Nephron (organoid): ENCODE results near the gene TTL.
"Not testable (repeated sequence)": the region's sequence is repeated elsewhere in the genome, so short reads cannot be mapped to it uniquely, and the experiment has no call there.

Source experiments
- H3K27ac Mint-ChIP-seq, 3 experiments: 2 replicates each; pipeline ENCODE4 v1.8.0; 2020; ENCODE audit warnings: mixed read lengths in 3 of 3, mild to moderate bottlenecking in 2 of 3, moderate library complexity in 1 of 3
- H3K27me3 Mint-ChIP-seq: 2 replicates; pipeline ENCODE4 v1.8.0; 2021; ENCODE audit warnings: low read depth, mild to moderate bottlenecking, moderate library complexity, mixed read lengths
- H3K36me3 Mint-ChIP-seq: 2 replicates; pipeline ENCODE4 v1.8.0; 2020; ENCODE audit warnings: low read depth, mixed read lengths
- H3K4me1 Mint-ChIP-seq: 2 replicates; pipeline ENCODE4 v1.8.0; 2020; ENCODE audit warnings: mixed read lengths
- H3K4me3 Mint-ChIP-seq, 3 experiments: 2 replicates each; pipeline ENCODE4 v1.8.0; 2020; ENCODE audit warnings: mild to moderate bottlenecking in 3 of 3, mixed read lengths in 3 of 3, moderate library complexity in 2 of 3
- H3K9me3 Mint-ChIP-seq: 2 replicates; pipeline ENCODE4 v1.8.0; 2020; ENCODE audit warnings: mixed read lengths
- TF ChIP-seq, protein P1 (sequence below), 3 experiments: fragments of 200-600 bp; sonication (generic); IDR thresholded peaks; one replicate each; pipeline ENCODE4 v1.5.0; 2021; ENCODE audit warnings: antibody characterized with exemption in 3 of 3; ENCODE audit not compliant: unreplicated experiment in 3 of 3

Gene TTL

DNA sequence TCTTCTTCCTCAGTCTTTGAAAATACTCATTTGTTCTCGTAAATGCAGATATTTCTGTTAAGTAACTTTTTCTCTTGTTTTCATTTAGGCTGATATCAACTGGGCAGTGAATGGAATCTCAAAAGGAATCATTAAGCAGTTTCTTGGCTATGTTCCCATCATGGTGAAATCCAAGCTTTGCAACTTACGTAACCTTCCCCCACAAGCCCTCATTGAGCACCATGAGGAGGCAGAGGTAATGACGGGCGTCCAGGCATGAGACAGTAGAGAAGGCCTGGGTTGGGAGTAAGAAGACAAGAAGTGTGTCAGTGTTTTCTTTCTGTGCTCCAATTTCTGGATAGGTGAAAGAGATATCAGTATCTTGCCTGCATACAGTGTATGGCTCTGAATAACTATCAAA is 65.4 kb downstream of the TTL start:
- Mint-ChIP-seq H3K9me3 (no peaks in the 10 kb centered on the region), H3K36me3 (peaks cover 39% of the 10 kb centered on the region), H3K27me3 (no peaks in the 10 kb centered on the region), H3K4me1 (no peaks in the 10 kb centered on the region), H3K4me3 (no peak overlapping the region), H3K27ac (peak overlapping the region in 2 of 3 experiments; percentile 6 to 8)
- TF ChIP-seq, protein P1, sequence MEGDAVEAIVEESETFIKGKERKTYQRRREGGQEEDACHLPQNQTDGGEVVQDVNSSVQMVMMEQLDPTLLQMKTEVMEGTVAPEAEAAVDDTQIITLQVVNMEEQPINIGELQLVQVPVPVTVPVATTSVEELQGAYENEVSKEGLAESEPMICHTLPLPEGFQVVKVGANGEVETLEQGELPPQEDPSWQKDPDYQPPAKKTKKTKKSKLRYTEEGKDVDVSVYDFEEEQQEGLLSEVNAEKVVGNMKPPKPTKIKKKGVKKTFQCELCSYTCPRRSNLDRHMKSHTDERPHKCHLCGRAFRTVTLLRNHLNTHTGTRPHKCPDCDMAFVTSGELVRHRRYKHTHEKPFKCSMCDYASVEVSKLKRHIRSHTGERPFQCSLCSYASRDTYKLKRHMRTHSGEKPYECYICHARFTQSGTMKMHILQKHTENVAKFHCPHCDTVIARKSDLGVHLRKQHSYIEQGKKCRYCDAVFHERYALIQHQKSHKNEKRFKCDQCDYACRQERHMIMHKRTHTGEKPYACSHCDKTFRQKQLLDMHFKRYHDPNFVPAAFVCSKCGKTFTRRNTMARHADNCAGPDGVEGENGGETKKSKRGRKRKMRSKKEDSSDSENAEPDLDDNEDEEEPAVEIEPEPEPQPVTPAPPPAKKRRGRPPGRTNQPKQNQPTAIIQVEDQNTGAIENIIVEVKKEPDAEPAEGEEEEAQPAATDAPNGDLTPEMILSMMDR (IDR thresholded peaks at IDR 0.05; ENCODE audit: unreplicated experiment in 3 of 3), result no peak

DNA sequence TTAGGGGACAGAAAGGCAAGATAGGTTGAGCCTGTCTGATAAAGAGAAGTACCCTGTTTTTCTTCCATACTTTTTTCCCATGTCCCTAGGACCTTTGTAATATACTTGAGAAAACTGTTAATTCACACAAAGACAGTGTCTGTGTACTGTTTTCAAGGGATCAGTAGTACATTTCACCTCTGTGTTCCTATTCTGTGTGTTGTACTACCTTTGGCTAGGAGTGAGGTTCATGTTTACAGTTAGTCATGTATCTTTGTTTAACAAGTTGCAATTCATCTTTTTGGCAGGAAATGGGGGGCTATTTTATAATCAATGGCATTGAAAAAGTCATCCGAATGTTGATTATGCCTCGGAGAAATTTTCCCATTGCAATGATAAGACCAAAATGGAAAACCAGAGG is 67.0 kb downstream of the TTL start:
- H3K4me3 Mint-ChIP-seq, result no peak overlapping the region
- no peaks in the 10 kb centered on the region for H3K27me3 Mint-ChIP-seq
- peaks cover 53% of the 10 kb centered on the region for H3K36me3 Mint-ChIP-seq
- no peaks in the 10 kb centered on the region for H3K9me3 Mint-ChIP-seq
- TF ChIP-seq, protein P1 (IDR thresholded peaks at IDR 0.05; ENCODE audit: unreplicated experiment in 3 of 3), result no peak
- H3K4me1 Mint-ChIP-seq, result no peaks in the 10 kb centered on the region
- no peak overlapping the region for H3K27ac Mint-ChIP-seq

DNA sequence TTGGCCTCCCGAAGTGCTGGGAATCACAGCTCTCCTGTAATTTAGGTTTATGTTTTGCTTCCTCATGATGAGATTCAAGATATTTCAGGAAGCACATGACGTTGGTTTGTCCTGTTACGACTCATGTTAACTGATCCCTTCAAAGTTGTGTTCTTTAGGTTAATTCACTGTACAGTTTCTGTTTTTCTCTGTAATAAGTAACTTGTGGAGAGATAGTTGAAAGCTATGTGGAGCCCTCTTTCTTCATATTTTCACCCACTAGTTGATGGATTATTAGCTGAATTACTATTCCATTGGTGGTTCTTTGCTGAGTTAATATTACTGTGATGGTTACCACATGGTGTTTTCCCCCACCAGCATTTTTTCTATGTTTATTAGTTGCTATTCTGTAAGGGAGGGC is 84.1 kb downstream of the TTL start:
- Mint-ChIP-seq H3K27me3 (no peaks in the 10 kb centered on the region), H3K36me3 (peaks cover 84% of the 10 kb centered on the region), H3K9me3 (no peaks in the 10 kb centered on the region), H3K27ac (no peak overlapping the region), H3K4me3 (no peak overlapping the region), H3K4me1 (no peaks in the 10 kb centered on the region)
- TF ChIP-seq, protein P1 (IDR thresholded peaks at IDR 0.05; ENCODE audit: unreplicated experiment in 3 of 3), result no peak

DNA sequence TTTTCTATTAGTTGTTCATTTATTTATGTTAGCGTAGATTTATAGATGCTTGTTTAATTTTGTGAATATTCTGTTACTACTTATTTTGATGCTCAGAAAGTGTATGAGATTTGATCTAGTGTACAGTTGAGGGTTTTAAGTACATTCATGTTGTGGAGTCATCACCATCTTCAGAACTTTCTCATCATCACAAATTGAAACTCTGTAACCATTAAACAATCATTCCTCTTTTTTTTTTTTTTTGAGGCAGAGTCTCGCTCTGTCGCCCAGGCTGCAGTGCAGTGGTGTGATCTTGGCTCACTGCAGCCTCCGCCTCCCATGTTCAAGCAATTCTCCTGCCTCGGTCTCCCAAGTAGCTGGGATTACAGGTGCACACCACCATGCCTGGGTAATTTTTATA is 84.6 kb downstream of the TTL start:
- not testable (repeated sequence) for H3K4me1 Mint-ChIP-seq, H3K27ac Mint-ChIP-seq
- peaks cover 84% of the 10 kb centered on the region for H3K36me3 Mint-ChIP-seq

DNA sequence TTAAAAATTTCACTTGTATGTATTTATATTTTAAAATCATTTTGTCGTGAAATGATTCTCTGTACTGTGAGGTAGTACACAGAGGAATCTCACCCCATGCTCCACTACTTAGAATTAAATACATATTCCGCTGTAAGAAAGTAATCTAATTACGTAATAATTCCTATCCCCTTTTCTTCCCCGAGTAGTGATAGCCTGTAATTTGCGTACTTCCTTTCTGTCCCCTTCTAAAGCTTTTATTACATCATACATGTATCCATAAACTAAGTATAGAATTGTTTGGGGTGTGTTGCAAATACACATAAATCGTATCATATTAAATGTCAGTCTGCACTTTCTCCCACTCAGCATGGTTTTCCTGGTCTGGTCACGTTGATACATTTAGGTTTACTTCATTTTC is 90.0 kb downstream of the TTL start:
- Mint-ChIP-seq H3K9me3 (no peaks in the 10 kb centered on the region), H3K4me3 (no peak overlapping the region), H3K36me3 (peaks cover 84% of the 10 kb centered on the region), H3K27me3 (no peaks in the 10 kb centered on the region), H3K4me1 (no peaks in the 10 kb centered on the region), H3K27ac (no peak overlapping the region)
- TF ChIP-seq, protein P1 (IDR thresholded peaks at IDR 0.05; ENCODE audit: unreplicated experiment in 3 of 3), result no peak

More for the DNA sequence above, 84.6 kb downstream of the TTL start:
- H3K4me3 Mint-ChIP-seq, H3K27me3 Mint-ChIP-seq, H3K9me3 Mint-ChIP-seq: not testable (repeated sequence)

DNA sequence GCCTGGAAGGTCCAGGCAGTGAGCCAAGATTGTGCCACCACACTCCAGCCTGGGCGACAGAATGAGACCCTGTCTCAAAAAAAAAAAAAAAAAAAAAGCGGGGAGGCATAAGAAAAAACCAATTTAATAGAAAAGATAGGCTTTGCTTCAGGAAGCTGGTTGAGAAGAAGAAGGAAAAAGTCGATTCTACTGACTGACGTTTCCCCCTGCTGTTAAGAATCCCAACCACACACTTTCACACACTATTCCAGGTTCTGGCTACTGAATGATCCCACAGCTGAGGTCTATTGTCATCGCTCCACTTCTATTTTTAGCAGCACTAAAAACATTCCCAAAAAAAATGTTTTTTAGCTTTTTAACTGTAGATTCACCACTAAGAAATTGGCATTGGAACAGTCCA is 95.8 kb downstream of the TTL start:
- Mint-ChIP-seq H3K27ac (no peak overlapping the region), H3K4me3 (no peak overlapping the region), H3K36me3 (peaks cover 32% of the 10 kb centered on the region), H3K9me3 (no peaks in the 10 kb centered on the region), H3K4me1 (no peaks in the 10 kb centered on the region), H3K27me3 (no peaks in the 10 kb centered on the region)
- TF ChIP-seq, protein P1 (IDR thresholded peaks at IDR 0.05; ENCODE audit: unreplicated experiment in 3 of 3), result no peak
